Fibroblast of pulmonary artery (primary cell): Measurements from ENCODE around the gene GAD2.

Experiments
- DNase-seq: peaks from one replicate; pipeline ENCODE4 v3.0.0-alpha.2; 2010; ENCODE audit warnings: low read depth
- H3K4me3 ChIP-seq: replicated peaks from 2 replicates; pipeline ENCODE4 v1.5.1; 2011; ENCODE audit warnings: low read depth, mild to moderate bottlenecking, control low read depth, low read length, moderate library complexity
- CTCF ChIP-seq: IDR thresholded peaks from 2 replicates; pipeline ENCODE4 v1.5.1; 2011; ENCODE audit warnings: mild to moderate bottlenecking, control low read depth, low read length, inconsistent platforms; ENCODE audit errors: missing control alignments

GAD2 gene

GRCh38 chr10:26198119-26198518 lies 18.5 kb upstream of the GAD2 start:
- TF ChIP-seq CTCF, result no peak
- DNase-seq, result no peak
- no peak overlapping the region for H3K4me3 ChIP-seq

GRCh38 chr10:26199841-26200240 lies 16.7 kb upstream of the GAD2 start:
- DNase-seq, result no peak

DNA sequence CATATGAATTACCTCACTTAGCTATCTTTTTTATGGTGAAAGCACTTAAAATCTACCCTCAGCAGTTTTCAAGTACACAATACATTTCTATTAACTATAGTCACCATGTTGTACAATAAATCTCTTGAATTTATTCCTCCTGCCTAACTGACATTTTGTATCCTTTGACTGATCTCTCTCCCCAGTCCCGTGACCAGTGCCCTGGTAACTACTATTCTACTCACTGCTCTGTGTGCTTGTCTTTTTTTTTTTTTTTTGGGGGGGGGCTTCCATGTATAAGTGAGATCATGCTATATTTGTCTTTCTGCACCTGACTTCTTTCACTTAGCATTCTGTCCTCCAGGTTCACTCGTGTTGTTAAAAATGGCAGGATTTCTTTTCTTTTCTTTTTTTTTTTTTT lies 11.4 kb upstream of the GAD2 start:
- no peak overlapping the region for H3K4me3 ChIP-seq
- no peak for DNase-seq
- no peak for TF ChIP-seq CTCF

More at GRCh38 chr10:26199841-26200240, 16.7 kb upstream of the GAD2 start:
- no peak for TF ChIP-seq CTCF
- H3K4me3 ChIP-seq, result no peak overlapping the region

GRCh38 chr10:26211781-26212444 lies 4.7 kb upstream of the GAD2 start:
- DNase-seq, result no peak
- TF ChIP-seq CTCF, result no peak
- H3K4me3 ChIP-seq, result no peak overlapping the region

DNA sequence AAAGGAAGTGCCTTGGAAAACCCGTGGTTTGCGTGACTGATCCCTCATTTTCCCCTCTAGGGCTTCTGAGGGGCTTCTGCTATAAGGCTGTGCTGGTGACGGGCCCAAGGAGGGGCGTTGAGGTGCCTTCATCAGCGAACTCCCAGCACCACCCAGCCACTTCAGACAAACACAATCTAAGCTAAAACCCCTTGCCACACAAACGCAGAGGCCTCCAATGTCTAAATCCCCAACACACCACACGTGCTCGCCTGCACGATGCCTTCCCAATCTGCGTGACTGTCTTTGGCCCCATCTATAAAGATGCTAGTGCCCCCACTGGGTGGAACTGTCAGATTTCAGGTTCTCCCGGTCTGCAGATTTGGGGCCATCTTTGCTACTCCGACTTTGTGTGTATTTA lies 4.1 kb upstream of the GAD2 start:
- no peak for DNase-seq
- TF ChIP-seq CTCF, result no peak
- H3K4me3 ChIP-seq, result no peak overlapping the region

GRCh38 chr10:26213157-26213800 lies 3.3 kb upstream of the GAD2 start:
- no peak for DNase-seq
- H3K4me3 ChIP-seq, result no peak overlapping the region
- no peak for TF ChIP-seq CTCF

- TF ChIP-seq CTCF, result no peak
- DNase-seq, result no peak
- no peak overlapping the region for H3K4me3 ChIP-seq
Measured at GRCh38 chr10:26214004-26214403, 2.6 kb upstream of the GAD2 start.
